SW480 (cell line): ENCODE data around the gene TMEM266.
"Not testable (repeated sequence)": the region's sequence is repeated elsewhere in the genome, so short reads cannot be mapped to it uniquely, and the experiment has no call there.

Experiments
- DNase-seq: peaks from one replicate; pipeline ENCODE4 v3.0.0-alpha.2; 2016; ENCODE audit warnings: low spot score

The TMEM266 gene

DNA sequence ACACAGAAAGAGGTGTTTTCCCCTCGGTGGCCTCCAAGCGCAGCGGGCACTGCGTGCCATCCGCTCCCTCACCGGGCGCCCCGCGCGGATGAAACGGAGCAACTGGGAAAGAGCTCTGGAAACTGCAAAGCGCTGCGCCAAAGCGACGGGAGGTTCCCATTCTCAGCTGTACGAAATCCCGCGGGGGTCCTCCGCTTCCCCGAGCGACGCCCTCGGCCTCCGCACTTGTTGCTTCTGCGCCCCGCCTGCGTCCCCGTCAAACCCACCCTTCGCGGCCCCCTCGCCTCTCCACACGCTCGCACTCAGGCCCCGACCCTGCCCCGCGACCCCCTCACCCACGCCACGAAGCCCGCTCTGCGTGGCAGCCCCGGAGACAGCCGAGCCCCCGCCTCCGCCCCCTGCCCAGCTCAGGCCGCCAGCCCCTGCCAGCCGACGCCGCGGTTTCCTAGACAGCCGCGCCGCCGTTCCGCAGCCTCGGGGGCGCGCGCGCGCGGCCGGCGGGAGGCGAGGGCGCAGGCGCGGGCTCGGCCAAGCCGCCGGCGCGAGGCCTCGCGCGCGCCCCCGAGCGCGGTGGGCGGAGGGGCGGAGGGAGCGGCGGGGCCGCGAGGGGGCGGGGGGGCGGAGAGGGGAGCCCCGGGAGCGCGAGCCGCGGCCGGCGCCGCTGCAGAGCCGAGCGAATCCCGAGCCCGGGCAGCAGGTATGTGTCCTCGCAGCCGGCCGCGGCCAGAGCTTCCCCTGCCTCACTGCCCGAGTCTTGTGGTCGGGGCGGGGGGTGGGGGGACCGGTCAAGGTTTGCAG is at the start of gene TMEM266:
TMEM266 (plus strand) TSS at position 666 of the 798 bp plus-strand sequence. CDS start 74,279 bp downstream, outside the sequence.
- peak; percentile 58 for DNase-seq

- no peak for DNase-seq
These were observed 49.2 kb upstream of the TMEM266 start for GRCh38 chr15:76010613-76011012.

GRCh38 chr15:76011627-76012551 is 47.9 kb upstream of the TMEM266 start, which contains the start of gene NRG4:
Gene NRG4 (minus strand): TSS chr15:76012424. CDS start chr15:76011230, 1,194 bp downstream.
- peak; percentile 39 for DNase-seq

- DNase-seq: not testable (repeated sequence)
These were observed 46.3 kb upstream of the TMEM266 start for GRCh38 chr15:76013470-76013869.

GRCh38 chr15:76024021-76024768 is 35.6 kb upstream of the TMEM266 start:
- DNase-seq: no peak

DNA sequence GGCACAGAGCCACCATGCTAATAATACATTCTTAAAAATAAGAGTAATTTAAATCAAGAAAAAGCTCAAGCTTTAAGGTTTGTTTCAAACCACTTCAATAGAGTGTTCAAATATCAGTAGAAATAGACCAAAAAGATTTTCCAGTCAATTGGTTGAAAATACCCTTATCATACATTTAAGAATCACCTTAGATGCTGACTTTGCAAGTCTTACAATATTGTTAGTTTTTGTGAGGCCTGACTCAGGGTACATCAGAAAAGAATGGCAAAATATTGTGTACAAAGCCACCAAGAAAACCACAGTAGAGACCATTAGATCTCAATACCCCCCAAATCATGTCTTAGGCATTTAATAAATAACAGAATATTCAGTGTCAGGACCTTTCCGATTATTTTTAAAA is 27.7 kb upstream of the TMEM266 start:
- DNase-seq: no peak

- no peak for DNase-seq
These were observed 26.3 kb upstream of the TMEM266 start for GRCh38 chr15:76033438-76033837.

DNA sequence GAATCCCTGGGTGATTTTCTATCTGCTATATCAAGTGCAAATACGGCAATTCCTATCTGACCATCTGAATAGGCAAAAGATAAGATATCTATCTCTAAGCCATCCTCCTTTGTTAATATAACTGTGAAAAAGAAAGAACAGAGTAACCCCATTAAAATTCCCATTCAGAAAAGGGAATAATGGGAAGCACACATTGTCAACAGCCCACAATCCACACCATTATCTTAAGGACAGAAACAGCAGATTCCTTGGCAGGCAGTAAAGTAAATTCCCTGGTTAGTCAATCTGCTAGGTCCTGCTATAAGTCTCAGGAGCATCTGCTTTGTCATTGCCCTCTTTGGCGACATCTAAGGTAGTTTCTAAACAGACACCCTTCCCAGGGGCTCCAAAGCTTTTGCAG is 25.7 kb upstream of the TMEM266 start:
- DNase-seq: no peak

DNA sequence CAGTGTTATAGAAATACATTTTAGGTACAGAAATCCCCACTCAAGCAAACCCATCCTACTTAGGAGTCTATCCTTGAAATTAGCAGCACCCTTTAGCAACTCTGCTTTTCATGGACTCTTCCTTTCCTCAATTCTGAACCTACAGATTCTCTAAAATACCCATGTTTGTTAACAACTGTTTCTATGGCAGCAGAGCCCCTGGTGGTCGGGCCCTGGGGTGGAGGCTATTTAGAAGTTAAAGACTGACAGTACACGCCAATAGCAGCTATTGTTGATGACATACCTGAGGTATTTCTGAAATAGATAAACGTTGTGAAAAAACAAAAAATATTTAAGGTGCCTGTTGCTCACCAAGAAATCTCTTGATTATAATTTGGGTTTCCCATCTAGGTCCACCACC is 24.2 kb upstream of the TMEM266 start:
- DNase-seq: no peak

- DNase-seq: no peak
These were observed 21.3 kb upstream of the TMEM266 start for GRCh38 chr15:76038512-76038911.

DNA sequence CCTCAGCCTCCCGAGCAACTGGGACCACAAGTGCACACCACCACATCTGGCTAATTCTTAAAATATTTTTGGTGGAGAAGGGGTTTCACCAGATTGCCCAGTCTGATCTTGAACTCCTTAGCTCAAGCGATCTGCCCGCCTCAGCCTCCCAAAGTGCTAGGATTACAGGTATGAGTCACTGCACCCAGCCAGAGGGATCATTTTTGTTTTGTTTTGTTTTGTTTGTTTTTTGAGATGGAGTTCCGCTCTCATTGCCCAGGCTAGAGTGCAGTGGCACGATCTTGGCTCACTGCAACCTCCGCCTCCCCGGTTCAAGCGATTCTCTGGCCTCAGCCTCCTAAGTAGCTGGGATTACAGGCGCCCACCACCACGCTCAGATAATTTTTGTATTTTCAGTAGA is 5.6 kb upstream of the TMEM266 start:
- DNase-seq: not testable (repeated sequence)

- peak; percentile 30 for DNase-seq
These were observed 2.9 kb upstream of the TMEM266 start for GRCh38 chr15:76056931-76057330.

GRCh38 chr15:76057332-76058000 is 2.3 kb upstream of the TMEM266 start:
- peak; percentile 14 for DNase-seq

GRCh38 chr15:76058714-76059319 is 968 bp upstream of the TMEM266 start:
- DNase-seq: peak; percentile 58

GRCh38 chr15:76060118-76060989 is 569 bp downstream of the TMEM266 start:
- peak; percentile 10 for DNase-seq

- no peak for DNase-seq
These were observed 1.9 kb downstream of the TMEM266 start for GRCh38 chr15:76061700-76062099.

DNA sequence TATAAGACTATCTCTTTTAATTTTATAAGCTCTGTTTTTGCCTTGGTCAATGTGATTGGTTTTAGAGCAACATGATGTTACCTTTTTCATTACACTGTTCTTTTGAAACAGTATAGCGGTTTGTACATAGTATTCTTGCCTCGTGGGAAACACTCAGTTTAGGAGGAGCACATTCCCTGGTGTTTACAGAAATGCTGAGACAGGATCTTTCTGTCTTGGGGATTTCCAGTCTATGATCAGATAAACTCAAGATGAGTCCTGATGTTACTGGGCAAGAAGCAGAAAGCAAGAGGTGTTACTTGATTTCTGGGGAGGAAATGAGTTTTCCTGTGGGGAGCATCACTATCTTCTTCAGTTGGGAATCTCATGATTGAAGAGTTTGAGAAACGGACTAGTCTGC is 2.5 kb downstream of the TMEM266 start:
- DNase-seq: no peak

GRCh38 chr15:76064375-76064774 is 4.6 kb downstream of the TMEM266 start:
- no peak for DNase-seq

DNA sequence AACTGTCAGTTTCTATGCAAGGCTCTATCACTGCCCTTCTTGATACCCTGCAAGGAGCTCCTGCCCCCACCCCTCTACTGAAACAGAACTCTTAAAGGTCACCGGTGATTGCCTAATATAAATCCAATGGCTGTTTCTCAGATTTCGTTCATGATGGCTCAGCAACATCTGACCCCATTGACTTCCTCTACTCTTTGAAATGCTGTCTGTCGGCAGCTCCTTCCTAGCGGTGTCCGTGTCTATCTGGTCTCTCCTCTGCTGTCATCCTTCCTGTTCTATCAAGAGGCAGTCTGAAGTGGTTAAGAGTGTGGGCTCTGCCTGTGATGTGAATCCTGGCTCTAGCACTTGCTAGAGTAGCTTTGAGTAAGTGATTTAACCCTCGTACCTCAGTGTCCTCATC is 5.5 kb downstream of the TMEM266 start:
- no peak for DNase-seq

- DNase-seq: no peak
These were observed 6.0 kb downstream of the TMEM266 start for GRCh38 chr15:76065793-76066192.
